ENCODE data around the gene DMWD. TPM values are rescaled to one million over a fixed set of nuclear protein-coding genes. Genes with fewer than 3 reads are reported as not detected.

The DMWD gene
- total and polyA plus RNA-seq, 2 of the 13 experiments (the other 11 are each of a cell fraction or from before 2014, with no cell fraction given), result 10.3 to 14.9 TPM

DNA sequence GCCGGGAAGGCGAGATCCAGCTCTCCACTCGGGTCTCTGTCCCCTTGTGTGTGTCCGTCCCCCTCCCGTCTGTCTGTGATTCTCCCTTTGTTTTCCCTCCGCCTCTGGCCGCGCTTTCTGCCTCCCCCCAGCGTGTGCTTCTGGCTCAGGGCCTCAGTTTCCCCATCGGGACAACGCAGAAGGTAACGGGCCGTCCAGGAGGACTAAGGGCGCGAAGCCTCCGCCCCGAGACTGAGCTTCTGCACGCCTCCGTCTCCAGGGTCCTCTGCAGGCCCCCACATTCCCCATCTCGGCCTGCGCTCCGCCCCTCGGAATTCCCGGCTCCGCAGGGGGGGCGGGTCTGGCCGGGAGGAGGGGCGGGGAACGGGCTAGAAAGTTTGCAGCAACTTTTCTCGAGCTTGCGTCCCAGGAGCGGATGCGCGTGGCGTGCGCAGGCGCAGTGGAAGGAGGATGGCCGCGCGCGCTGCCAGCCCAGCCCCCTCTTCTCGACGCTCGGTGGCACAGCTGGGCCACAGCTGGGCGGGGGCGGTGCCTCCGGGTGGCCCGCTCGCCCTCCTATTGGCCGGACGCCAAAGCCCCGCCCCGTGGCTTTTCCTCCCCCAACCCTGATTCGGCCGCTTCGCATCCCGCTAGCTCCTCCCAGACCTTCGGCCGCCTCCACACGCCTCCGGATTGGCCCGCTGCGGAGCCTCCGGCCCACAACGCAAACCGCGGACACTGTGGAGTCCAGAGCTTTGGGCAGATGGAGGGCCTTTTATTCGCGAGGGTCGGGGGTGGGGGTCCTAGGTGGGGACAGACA, 23.5 kb downstream of the DMWD start, which contains the start of gene SIX5 (continued):
- TF ChIP-seq NBN (conservative IDR thresholded peaks at IDR 0.05) (no peak), ZNF773 (CRISPR knock-in tag; IDR thresholded peaks at IDR 0.05; ENCODE audit: borderline replicate concordance) (no peak), ZFYVE20 (CRISPR knock-in tag; IDR thresholded peaks at IDR 0.05; ENCODE audit: borderline replicate concordance, low read depth) (no peak), KLF6 (CRISPR knock-in tag; IDR thresholded peaks at IDR 0.05) (0 out of 2 replicates have a peak, but pooled peaks have one; percentile 62), IKZF4 (CRISPR knock-in tag; IDR thresholded peaks at IDR 0.05; ENCODE audit: borderline replicate concordance, low read depth, not compliant biosample characterization) (no peak), ISL2 (CRISPR knock-in tag; IDR thresholded peaks at IDR 0.05) (peak; percentile 67), NKX3-1 (CRISPR knock-in tag; IDR thresholded peaks at IDR 0.05) (no peak), ZFP82 (CRISPR knock-in tag; IDR thresholded peaks at IDR 0.05; ENCODE audit: borderline replicate concordance) (no peak), CBFB (CRISPR knock-in tag; IDR thresholded peaks at IDR 0.05) (peak; percentile 85), ZNF788 (CRISPR knock-in tag; IDR thresholded peaks at IDR 0.05; ENCODE audit: borderline replicate concordance) (peak; percentile 75; the same call in 1 of the 2 replicates)
- TF ChIP-seq, protein P1, sequence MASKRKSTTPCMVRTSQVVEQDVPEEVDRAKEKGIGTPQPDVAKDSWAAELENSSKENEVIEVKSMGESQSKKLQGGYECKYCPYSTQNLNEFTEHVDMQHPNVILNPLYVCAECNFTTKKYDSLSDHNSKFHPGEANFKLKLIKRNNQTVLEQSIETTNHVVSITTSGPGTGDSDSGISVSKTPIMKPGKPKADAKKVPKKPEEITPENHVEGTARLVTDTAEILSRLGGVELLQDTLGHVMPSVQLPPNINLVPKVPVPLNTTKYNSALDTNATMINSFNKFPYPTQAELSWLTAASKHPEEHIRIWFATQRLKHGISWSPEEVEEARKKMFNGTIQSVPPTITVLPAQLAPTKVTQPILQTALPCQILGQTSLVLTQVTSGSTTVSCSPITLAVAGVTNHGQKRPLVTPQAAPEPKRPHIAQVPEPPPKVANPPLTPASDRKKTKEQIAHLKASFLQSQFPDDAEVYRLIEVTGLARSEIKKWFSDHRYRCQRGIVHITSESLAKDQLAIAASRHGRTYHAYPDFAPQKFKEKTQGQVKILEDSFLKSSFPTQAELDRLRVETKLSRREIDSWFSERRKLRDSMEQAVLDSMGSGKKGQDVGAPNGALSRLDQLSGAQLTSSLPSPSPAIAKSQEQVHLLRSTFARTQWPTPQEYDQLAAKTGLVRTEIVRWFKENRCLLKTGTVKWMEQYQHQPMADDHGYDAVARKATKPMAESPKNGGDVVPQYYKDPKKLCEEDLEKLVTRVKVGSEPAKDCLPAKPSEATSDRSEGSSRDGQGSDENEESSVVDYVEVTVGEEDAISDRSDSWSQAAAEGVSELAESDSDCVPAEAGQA (IDR thresholded peaks at IDR 0.05; ENCODE audit: low read depth), result peak; percentile 70
- TF ChIP-seq, protein P1 (CRISPR knock-in tag; IDR thresholded peaks at IDR 0.05; ENCODE audit: borderline replicate concordance), result peak; percentile 73; the same call in 1 of the 2 replicates
- TF ChIP-seq, protein P2, sequence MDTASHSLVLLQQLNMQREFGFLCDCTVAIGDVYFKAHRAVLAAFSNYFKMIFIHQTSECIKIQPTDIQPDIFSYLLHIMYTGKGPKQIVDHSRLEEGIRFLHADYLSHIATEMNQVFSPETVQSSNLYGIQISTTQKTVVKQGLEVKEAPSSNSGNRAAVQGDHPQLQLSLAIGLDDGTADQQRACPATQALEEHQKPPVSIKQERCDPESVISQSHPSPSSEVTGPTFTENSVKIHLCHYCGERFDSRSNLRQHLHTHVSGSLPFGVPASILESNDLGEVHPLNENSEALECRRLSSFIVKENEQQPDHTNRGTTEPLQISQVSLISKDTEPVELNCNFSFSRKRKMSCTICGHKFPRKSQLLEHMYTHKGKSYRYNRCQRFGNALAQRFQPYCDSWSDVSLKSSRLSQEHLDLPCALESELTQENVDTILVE (CRISPR knock-in tag; IDR thresholded peaks at IDR 0.05), result peak; percentile 18; the same call in 1 of the 2 replicates
- TF ChIP-seq, protein P3, sequence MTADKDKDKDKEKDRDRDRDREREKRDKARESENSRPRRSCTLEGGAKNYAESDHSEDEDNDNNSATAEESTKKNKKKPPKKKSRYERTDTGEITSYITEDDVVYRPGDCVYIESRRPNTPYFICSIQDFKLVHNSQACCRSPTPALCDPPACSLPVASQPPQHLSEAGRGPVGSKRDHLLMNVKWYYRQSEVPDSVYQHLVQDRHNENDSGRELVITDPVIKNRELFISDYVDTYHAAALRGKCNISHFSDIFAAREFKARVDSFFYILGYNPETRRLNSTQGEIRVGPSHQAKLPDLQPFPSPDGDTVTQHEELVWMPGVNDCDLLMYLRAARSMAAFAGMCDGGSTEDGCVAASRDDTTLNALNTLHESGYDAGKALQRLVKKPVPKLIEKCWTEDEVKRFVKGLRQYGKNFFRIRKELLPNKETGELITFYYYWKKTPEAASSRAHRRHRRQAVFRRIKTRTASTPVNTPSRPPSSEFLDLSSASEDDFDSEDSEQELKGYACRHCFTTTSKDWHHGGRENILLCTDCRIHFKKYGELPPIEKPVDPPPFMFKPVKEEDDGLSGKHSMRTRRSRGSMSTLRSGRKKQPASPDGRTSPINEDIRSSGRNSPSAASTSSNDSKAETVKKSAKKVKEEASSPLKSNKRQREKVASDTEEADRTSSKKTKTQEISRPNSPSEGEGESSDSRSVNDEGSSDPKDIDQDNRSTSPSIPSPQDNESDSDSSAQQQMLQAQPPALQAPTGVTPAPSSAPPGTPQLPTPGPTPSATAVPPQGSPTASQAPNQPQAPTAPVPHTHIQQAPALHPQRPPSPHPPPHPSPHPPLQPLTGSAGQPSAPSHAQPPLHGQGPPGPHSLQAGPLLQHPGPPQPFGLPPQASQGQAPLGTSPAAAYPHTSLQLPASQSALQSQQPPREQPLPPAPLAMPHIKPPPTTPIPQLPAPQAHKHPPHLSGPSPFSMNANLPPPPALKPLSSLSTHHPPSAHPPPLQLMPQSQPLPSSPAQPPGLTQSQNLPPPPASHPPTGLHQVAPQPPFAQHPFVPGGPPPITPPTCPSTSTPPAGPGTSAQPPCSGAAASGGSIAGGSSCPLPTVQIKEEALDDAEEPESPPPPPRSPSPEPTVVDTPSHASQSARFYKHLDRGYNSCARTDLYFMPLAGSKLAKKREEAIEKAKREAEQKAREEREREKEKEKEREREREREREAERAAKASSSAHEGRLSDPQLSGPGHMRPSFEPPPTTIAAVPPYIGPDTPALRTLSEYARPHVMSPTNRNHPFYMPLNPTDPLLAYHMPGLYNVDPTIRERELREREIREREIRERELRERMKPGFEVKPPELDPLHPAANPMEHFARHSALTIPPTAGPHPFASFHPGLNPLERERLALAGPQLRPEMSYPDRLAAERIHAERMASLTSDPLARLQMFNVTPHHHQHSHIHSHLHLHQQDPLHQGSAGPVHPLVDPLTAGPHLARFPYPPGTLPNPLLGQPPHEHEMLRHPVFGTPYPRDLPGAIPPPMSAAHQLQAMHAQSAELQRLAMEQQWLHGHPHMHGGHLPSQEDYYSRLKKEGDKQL (CRISPR knock-in tag; IDR thresholded peaks at IDR 0.05; ENCODE audit: low read depth), result no peak
- TF ChIP-seq, protein P4, sequence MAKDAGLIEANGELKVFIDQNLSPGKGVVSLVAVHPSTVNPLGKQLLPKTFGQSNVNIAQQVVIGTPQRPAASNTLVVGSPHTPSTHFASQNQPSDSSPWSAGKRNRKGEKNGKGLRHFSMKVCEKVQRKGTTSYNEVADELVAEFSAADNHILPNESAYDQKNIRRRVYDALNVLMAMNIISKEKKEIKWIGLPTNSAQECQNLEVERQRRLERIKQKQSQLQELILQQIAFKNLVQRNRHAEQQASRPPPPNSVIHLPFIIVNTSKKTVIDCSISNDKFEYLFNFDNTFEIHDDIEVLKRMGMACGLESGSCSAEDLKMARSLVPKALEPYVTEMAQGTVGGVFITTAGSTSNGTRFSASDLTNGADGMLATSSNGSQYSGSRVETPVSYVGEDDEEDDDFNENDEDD (CRISPR knock-in tag; IDR thresholded peaks at IDR 0.05; ENCODE audit: borderline replicate concordance), result peak; percentile 81; the same call in 1 of the 2 replicates
